ENCODE results near the gene C11orf16.

GRCh38 chr11:8961401-8961800, 28.7 kb upstream of the C11orf16 start:
- TF ChIP-seq CTCF (IDR thresholded peaks at IDR 0.05) (no peak), RARB (CRISPR knock-in tag; IDR thresholded peaks at IDR 0.05) (no peak), FOSL2 (IDR thresholded peaks at IDR 0.05) (no peak), FOSL2 (CRISPR knock-in tag; IDR thresholded peaks at IDR 0.05) (no peak), MAFK (IDR thresholded peaks at IDR 0.05; ENCODE audit: partially characterized antibody) (no peak), RCOR1 (IDR thresholded peaks at IDR 0.05; ENCODE audit: low read depth, low read length) (no peak), PBX3 (IDR thresholded peaks at IDR 0.05) (no peak), HDAC2 (IDR thresholded peaks at IDR 0.05) (no peak), POLR2A (IDR thresholded peaks at IDR 0.05; ENCODE audit: low read length) (no peak)

All from A549 (cell line).